ENCODE data around the gene SVBP.

SVBP gene

DNA sequence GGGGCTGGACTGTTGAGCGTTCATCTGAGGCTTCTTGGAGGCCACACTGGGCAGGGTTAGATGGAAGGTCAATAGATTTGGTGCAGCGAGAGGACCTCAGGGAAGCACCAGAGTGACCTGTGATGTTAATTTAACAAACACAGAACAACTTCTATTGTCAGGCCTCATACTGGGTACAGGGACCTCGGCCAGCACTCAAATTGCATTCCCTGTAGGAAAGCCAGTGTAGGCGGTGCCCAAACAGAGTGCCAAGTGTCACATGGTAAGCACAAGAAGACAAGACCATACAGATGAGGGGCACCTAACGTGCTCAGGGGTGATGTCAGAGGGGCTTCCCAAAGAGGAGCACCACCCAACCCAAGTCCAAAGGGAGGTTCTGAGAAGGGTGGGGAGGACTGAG, 31.1 kb downstream of the SVBP start:
- TF ChIP-seq TAF1 (IDR thresholded peaks at IDR 0.05; ENCODE audit: borderline replicate concordance, insufficient read depth, low read length) (no peak), FOXP2 (optimal IDR thresholded peaks at IDR 0.05; ENCODE audit: borderline replicate concordance, extremely low read depth, extremely low read length, insufficient read depth) (no peak), SIN3A (IDR thresholded peaks at IDR 0.05; ENCODE audit: borderline replicate concordance, insufficient read depth, low read length) (no peak), POLR2AphosphoS5 (IDR thresholded peaks at IDR 0.05; ENCODE audit: low read depth, low read length) (no peak)
- TF ChIP-seq, protein P1, sequence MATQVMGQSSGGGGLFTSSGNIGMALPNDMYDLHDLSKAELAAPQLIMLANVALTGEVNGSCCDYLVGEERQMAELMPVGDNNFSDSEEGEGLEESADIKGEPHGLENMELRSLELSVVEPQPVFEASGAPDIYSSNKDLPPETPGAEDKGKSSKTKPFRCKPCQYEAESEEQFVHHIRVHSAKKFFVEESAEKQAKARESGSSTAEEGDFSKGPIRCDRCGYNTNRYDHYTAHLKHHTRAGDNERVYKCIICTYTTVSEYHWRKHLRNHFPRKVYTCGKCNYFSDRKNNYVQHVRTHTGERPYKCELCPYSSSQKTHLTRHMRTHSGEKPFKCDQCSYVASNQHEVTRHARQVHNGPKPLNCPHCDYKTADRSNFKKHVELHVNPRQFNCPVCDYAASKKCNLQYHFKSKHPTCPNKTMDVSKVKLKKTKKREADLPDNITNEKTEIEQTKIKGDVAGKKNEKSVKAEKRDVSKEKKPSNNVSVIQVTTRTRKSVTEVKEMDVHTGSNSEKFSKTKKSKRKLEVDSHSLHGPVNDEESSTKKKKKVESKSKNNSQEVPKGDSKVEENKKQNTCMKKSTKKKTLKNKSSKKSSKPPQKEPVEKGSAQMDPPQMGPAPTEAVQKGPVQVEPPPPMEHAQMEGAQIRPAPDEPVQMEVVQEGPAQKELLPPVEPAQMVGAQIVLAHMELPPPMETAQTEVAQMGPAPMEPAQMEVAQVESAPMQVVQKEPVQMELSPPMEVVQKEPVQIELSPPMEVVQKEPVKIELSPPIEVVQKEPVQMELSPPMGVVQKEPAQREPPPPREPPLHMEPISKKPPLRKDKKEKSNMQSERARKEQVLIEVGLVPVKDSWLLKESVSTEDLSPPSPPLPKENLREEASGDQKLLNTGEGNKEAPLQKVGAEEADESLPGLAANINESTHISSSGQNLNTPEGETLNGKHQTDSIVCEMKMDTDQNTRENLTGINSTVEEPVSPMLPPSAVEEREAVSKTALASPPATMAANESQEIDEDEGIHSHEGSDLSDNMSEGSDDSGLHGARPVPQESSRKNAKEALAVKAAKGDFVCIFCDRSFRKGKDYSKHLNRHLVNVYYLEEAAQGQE (IDR thresholded peaks at IDR 0.05; ENCODE audit: insufficient read depth in 1 of 2, low read depth in 2 of 2, low read length in 2 of 2) = no peak

DNA sequence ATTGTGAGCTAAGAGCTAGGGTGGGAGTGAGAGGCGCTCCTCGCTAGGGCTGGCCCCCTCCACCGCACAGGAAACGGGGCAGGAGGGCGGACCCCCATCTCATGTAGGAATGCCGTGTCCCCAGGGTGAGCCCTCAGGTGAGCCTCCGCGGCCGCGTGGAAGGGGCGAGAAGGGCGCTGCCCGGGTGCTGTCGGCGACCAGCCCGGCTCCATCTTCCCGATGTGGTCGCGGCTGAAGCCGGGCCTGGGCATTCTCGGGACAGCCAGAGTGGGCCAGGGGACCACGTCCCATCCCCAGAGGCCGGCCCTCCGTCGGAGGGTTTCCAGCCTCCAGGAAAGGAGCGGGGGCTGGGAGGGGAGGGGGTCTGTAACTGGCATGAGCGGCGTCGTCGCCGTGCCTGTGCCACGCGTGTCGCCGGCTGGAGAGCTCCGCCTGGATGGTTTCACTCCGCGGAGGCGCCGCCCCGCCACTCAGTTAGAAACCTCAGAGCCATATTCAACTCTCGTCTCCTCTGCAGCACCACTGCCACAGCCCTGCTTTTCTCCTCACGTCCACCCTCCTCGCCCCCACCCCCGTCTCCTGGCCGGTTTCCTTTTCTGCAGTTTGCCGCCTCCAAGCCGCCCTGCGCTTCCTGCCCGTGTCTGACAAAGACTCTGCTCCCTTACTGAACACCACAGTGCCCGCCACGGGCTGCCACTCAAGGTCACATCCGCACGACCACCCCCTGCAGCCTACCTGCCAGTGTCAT, 32.1 kb downstream of the SVBP start, which contains the start of gene TMEM269:
Gene TMEM269, plus strand, starts transcription at position 46 of the 748 bp plus-strand sequence. CDS start 4,903 bp downstream, outside the sequence.
- TF ChIP-seq POLR2AphosphoS5 (IDR thresholded peaks at IDR 0.05; ENCODE audit: low read depth, low read length) (no peak), TAF1 (IDR thresholded peaks at IDR 0.05; ENCODE audit: borderline replicate concordance, insufficient read depth, low read length) (no peak), SIN3A (IDR thresholded peaks at IDR 0.05; ENCODE audit: borderline replicate concordance, insufficient read depth, low read length) (no peak), FOXP2 (optimal IDR thresholded peaks at IDR 0.05; ENCODE audit: borderline replicate concordance, extremely low read depth, extremely low read length, insufficient read depth) (no peak)
- TF ChIP-seq, protein P1 (IDR thresholded peaks at IDR 0.05; ENCODE audit: insufficient read depth in 1 of 2, low read depth in 2 of 2, low read length in 2 of 2) = no peak

- TF ChIP-seq FOXP2 (optimal IDR thresholded peaks at IDR 0.05; ENCODE audit: borderline replicate concordance, extremely low read depth, extremely low read length, insufficient read depth) (no peak), SIN3A (IDR thresholded peaks at IDR 0.05; ENCODE audit: borderline replicate concordance, insufficient read depth, low read length) (no peak), TAF1 (IDR thresholded peaks at IDR 0.05; ENCODE audit: borderline replicate concordance, insufficient read depth, low read length) (no peak), POLR2AphosphoS5 (IDR thresholded peaks at IDR 0.05; ENCODE audit: low read depth, low read length) (no peak)
- TF ChIP-seq, protein P1 (IDR thresholded peaks at IDR 0.05; ENCODE audit: insufficient read depth in 1 of 2, low read depth in 2 of 2, low read length in 2 of 2) = no peak
These were observed 32.7 kb downstream of the SVBP start for GRCh38 chr1:42784547-42784945.

- TF ChIP-seq, protein P1 (IDR thresholded peaks at IDR 0.05; ENCODE audit: insufficient read depth in 1 of 2, low read depth in 2 of 2, low read length in 2 of 2) = no peak
- TF ChIP-seq TAF1 (IDR thresholded peaks at IDR 0.05; ENCODE audit: borderline replicate concordance, insufficient read depth, low read length) = no peak
- no peak for TF ChIP-seq SIN3A (IDR thresholded peaks at IDR 0.05; ENCODE audit: borderline replicate concordance, insufficient read depth, low read length)
- no peak for TF ChIP-seq FOXP2 (optimal IDR thresholded peaks at IDR 0.05; ENCODE audit: borderline replicate concordance, extremely low read depth, extremely low read length, insufficient read depth)
- no peak for TF ChIP-seq POLR2AphosphoS5 (IDR thresholded peaks at IDR 0.05; ENCODE audit: low read depth, low read length)
These were observed 34.1 kb downstream of the SVBP start for GRCh38 chr1:42783092-42783491.
